Measurements from ENCODE around the gene NEMP2. TPM values are rescaled to one million over a fixed set of nuclear protein-coding genes. Genes with fewer than 3 reads are reported as not detected.

The NEMP2 gene
- total RNA-seq, 1 donor from 2014 or later = 2.1 TPM

Other genes with a start within 250 kb of the NEMP2 start
- gene HIBCH, start 214.9 kb downstream of the NEMP2 start, total RNA-seq (ENCODE audit: unreplicated experiment) = 22.0 TPM
- gene INPP1, start 191.1 kb downstream of the NEMP2 start, total RNA-seq (ENCODE audit: unreplicated experiment) = 41.7 TPM
- gene MFSD6, start 126.4 kb downstream of the NEMP2 start, total RNA-seq (ENCODE audit: unreplicated experiment) = 31.0 TPM
- 12.2 TPM for gene NAB1, start 114.4 kb upstream of the NEMP2 start, total RNA-seq (ENCODE audit: unreplicated experiment)

Measured in glutamatergic neuron (in vitro differentiated cells).